Osteocyte (in vitro differentiated cells): ENCODE measurements around the gene CDC42BPB. TPM values are rescaled to one million over a fixed set of nuclear protein-coding genes. Genes with fewer than 3 reads are reported as not detected.
"Not testable (repeated sequence)": the region's sequence is repeated elsewhere in the genome, so short reads cannot be mapped to it uniquely, and the experiment has no call there.

Source experiments
- DNase-seq: peaks from one replicate; pipeline ENCODE4 v3.0.0; 2021; ENCODE audit warnings: mixed read lengths; ENCODE audit not compliant: unreplicated experiment; ENCODE audit errors: extremely low spot score
- H3K27ac Mint-ChIP-seq: one replicate; pipeline ENCODE4 v1.8.0; 2021; ENCODE audit warnings: mild to moderate bottlenecking, mixed read lengths; ENCODE audit not compliant: unreplicated experiment
- H3K27me3 Mint-ChIP-seq: one replicate; pipeline ENCODE4 v1.8.0; 2021; ENCODE audit warnings: mixed read lengths; ENCODE audit not compliant: unreplicated experiment
- H3K36me3 Mint-ChIP-seq: one replicate; pipeline ENCODE4 v1.8.0; 2021; ENCODE audit warnings: mixed read lengths; ENCODE audit not compliant: unreplicated experiment
- H3K4me1 Mint-ChIP-seq: one replicate; pipeline ENCODE4 v1.8.0; 2021; ENCODE audit warnings: mixed read lengths; ENCODE audit not compliant: unreplicated experiment
- H3K4me3 Mint-ChIP-seq: one replicate; pipeline ENCODE4 v1.8.0; 2021; ENCODE audit warnings: mild to moderate bottlenecking, moderate library complexity, mixed read lengths; ENCODE audit not compliant: unreplicated experiment
- H3K9me3 Mint-ChIP-seq: one replicate; pipeline ENCODE4 v1.8.0; 2021; ENCODE audit warnings: mixed read lengths; ENCODE audit not compliant: unreplicated experiment
- CTCF ChIP-seq: fragments of 200-600 bp; sonication (generic); IDR thresholded peaks from 2 replicates; pipeline ENCODE4 v1.5.0; 2021; ENCODE audit warnings: antibody characterized with exemption, mild to moderate bottlenecking, moderate library complexity
- total RNA-seq: library from RNA; stranded (reverse); gene quantifications from 2 replicates; pipeline ENCODE4 v1.2.1, GENCODE V29; 2021

Gene CDC42BPB
- total RNA-seq, 1 donor from 2014 or later: 99.0 TPM

- Mint-ChIP-seq H3K36me3 (peaks cover 8% of the 10 kb centered on the region), H3K4me3 (no peak overlapping the region), H3K4me1 (no peaks in the 10 kb centered on the region), H3K27ac (no peak overlapping the region), H3K9me3 (no peaks in the 10 kb centered on the region), H3K27me3 (no peaks in the 10 kb centered on the region)
- no peak for TF ChIP-seq CTCF
- no peak for DNase-seq
These were observed 158.4 kb downstream of the CDC42BPB start for GRCh38 chr14:102898776-102899515.

- no peaks in the 10 kb centered on the region for H3K9me3 Mint-ChIP-seq
- no peak for DNase-seq
- H3K36me3 Mint-ChIP-seq: peaks cover 4% of the 10 kb centered on the region
- no peak for TF ChIP-seq CTCF
- no peak overlapping the region for H3K27ac Mint-ChIP-seq
- peaks cover 4% of the 10 kb centered on the region for H3K4me1 Mint-ChIP-seq
- H3K27me3 Mint-ChIP-seq: no peaks in the 10 kb centered on the region
- H3K4me3 Mint-ChIP-seq: no peak overlapping the region
These were observed 159.1 kb downstream of the CDC42BPB start for GRCh38 chr14:102898298-102898697.

- Mint-ChIP-seq H3K4me3 (no peak overlapping the region), H3K36me3 (peaks cover 5% of the 10 kb centered on the region), H3K27me3 (no peaks in the 10 kb centered on the region), H3K27ac (no peak overlapping the region), H3K9me3 (no peaks in the 10 kb centered on the region), H3K4me1 (peaks cover 10% of the 10 kb centered on the region)
- no peak for TF ChIP-seq CTCF
- no peak for DNase-seq
These were observed 159.9 kb downstream of the CDC42BPB start for GRCh38 chr14:102897299-102898027.

- H3K4me3 Mint-ChIP-seq, H3K27ac Mint-ChIP-seq, H3K9me3 Mint-ChIP-seq, DNase-seq, H3K27me3 Mint-ChIP-seq, H3K36me3 Mint-ChIP-seq: not testable (repeated sequence)
- peaks cover 12% of the 10 kb centered on the region for H3K4me1 Mint-ChIP-seq
These were observed 160.6 kb downstream of the CDC42BPB start for GRCh38 chr14:102896735-102897134.

GRCh38 chr14:102893452-102893851 lies 163.9 kb downstream of the CDC42BPB start:
- peak overlapping the region; percentile 35 for H3K27ac Mint-ChIP-seq
- no peak overlapping the region for H3K4me3 Mint-ChIP-seq
- H3K36me3 Mint-ChIP-seq: peaks cover 10% of the 10 kb centered on the region
- no peaks in the 10 kb centered on the region for H3K9me3 Mint-ChIP-seq
- DNase-seq: no peak
- no peaks in the 10 kb centered on the region for H3K27me3 Mint-ChIP-seq
- no peak for TF ChIP-seq CTCF
- peaks cover 12% of the 10 kb centered on the region for H3K4me1 Mint-ChIP-seq
